SH-SY5Y (cell line): ENCODE measurements around the gene RAD51B.

Source experiments
- GATA2 ChIP-seq: IDR thresholded peaks from 2 replicates; pipeline ENCODE4 v1.6.1; 2011; ENCODE audit warnings: mild to moderate bottlenecking, low read depth, low read length
- GATA3 ChIP-seq: IDR thresholded peaks from 2 replicates; pipeline ENCODE4 v1.6.1; 2011; ENCODE audit warnings: low read depth, mild to moderate bottlenecking, low read length, moderate library complexity

Gene RAD51B

DNA sequence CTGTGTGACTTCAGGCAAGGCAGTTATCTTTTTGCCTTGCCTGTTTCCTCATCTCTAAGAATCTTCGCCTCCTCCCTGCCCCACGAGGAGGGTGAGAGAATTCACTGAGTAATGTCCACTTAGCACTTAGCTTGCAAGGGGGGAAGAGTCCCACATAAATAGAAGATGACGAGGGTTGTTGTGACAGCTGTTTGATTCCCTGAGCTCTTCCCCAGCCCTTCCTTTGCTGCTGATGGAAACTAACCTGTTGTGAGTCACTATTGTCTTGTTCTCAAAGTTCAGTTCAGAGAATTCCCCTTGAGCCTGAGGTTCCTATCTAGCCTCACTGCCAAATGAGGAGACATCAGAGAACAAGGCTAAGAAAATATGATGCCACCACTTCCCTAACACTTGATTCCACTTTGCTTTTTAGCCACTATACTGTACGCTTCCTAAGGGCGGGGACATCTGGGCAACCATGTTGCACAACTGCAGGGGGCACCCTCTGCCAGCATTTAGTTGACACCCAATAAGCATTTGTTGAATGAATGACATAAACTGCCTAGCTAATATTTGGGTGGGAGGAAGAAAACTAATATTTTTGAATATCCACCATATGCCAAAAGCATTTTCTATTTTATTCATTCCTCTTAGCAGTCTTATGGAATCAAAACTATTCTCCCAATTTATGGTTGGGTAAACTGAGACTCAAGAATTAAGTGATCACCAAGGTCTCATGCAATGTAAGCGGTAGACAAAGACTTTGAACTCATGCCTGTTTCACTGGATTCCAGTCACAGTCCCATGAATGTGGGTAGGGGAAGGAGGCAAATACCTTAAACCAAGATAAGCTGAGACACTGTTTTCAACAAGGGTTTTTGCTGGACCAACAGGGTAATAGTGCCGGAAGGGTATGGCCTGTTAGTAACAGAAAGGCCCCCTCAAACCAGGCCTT is 895.7 kb downstream of the RAD51B start:
- TF ChIP-seq GATA3 (no peak), GATA2 (no peak)

DNA sequence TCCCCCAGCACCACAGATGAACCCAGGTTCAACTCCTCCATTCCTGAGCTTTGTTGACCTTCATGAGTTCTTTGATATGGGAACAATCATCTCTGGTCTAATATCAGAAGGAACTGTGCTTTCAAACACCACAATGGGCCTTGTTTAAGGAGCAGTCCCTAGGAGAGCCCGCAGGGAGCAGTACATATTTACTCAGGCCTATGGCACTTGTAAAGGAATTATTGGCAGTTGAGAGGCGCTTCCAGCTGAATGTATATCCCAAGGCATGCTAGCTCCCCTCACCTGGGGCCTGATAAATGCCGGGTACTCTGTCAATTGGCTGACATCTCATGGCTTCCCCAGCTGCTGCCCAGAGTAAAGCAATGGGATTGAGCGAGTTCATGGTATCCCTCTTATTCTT is 897.1 kb downstream of the RAD51B start:
- TF ChIP-seq GATA3 (no peak), GATA2 (no peak)

DNA sequence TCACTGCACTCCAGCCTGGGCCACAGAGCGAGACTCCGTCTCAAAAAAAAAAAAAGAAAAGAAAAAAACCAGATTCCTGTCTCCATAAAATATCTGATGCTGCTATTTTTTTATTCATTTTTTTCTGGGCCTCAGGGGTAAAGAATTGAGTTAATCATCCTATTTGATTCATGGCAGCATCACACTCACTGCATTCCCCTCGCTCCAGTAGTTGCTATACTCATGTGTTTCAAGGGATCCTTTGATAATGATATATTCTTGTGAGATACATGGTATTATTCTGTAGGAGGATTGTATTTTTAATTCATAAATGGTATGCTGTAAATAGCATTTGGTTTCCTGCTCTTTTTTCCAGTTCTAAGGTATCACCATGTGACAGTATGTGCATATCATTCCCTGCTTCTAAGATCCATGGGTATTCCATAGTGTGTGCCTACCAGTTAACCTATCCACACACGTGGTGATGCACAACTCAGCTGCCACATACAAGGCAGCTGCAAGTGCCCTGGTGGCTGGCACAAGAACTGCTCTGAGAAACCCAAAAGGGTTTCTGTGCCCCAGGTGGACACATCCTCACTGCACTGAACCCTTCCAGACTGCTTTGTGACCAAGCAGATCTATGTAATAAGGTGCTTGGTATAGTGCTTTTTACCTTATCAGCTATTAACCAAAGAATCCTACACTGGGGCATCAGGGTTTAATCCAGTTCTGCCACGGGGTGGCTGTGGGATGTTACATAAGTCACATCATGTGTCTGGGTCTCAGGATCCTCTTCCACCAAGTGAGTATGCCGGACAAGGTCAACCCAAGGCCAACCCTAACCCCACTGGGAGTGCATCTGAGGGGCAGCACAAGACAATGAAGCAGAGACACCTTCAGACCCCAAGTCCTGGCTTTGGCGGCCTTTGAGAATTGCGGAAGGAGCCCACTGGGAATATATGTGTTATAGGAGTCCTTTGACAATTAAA is 898.7 kb downstream of the RAD51B start:
- TF ChIP-seq GATA2 (no peak), GATA3 (no peak)

DNA sequence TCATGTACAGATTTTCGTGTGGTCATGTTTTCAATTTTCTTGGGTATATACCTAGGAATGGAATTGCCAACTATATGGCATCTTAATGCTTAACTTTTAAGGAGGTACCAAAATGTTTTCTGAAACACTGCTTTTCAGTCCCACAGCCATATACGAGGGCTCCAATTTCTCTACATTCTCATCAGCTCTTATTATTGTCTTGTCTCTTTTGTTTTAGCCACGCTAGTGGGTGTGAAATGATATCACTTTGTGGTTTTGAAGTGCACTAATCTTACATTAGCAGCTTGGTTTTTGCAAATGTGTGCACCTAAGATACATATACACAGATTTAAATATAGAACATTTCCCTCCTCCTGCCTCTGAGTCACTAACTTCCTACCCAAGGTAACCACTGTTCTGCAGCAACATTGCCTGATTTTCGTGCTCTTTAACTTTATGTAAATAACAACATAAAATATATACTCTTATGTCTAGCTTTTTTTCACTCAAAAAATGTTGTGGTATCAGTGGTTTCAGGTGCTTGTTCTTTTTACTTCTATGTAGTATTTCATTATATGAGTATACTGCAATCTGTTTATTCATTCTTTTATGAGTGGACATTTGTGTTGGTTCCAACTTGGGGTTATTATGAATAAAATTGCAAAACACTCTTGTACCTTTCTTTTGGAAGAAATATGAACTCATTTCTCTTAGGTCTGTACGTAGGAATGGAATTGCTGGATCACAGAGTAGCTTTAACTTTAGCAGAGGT is 900.2 kb downstream of the RAD51B start:
- TF ChIP-seq GATA3 (no peak), GATA2 (no peak)

DNA sequence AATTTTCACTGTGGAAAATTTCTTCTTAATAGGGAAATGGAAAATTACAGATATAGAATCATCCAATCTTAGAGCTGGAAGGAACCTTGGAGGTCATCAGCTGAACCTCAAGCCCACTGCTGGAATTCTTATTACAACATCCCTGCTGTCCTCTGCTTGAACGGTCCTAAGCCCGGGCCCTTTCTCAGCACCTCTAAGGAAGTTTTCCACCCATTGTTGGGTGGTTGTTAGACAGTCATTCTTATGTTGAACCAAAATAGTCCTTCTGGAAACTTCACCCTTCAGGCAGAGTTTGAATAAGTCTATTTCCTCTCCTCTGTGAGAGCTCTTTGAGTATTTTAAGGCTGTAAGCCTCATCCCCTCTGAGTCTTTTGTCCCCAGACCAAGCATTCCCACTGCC is 902.6 kb downstream of the RAD51B start:
- TF ChIP-seq GATA3, result no peak
- no peak for TF ChIP-seq GATA2

DNA sequence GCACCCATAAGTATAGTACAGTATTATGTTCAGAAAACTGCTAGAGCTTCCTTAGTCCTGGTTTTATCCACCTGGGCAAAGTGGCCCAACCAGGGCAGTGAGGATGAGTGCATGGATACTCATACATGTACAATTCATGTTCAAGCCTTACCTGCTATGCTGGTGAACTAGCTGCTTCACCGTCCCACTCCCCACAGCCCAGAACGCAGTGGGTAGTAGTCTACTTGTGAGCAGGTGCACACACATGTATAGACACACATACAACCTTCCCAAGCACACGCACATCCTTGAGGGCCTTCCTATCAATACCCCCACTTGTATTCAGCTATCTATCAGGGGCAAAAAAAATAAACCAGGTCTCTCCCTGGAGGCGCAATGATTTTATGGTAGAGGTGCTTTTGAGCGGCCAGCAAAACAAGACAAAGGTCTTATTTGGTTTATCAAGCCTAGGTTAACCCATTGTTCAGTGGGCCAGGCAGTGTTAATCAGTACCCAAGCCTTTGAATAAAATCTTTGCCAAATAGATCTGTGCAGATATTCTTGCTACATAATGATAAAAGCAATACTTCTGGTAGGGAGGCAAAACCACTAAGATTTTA is 903.5 kb downstream of the RAD51B start:
- TF ChIP-seq GATA2 (no peak), GATA3 (no peak)

DNA sequence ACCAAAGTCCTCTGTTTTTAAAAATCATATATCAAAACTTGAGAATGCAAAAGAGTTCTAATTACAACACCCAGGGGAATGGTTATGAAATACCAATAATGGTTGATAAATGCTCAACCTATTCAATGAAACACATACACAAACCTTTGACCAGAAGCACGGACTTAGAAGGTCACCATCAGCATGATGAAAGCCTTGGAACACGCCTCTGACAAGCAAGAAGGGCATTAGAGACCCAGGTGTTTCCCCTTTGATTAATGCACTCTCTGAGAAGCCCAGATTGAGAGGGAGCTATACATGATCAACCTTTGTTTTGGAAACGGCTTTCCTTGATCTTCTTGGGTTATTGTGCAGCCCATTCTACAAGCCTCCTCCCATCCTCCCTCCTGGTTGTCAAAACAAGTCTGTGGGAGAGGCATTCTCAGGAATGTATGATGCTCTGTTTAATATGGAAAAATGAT is 904.3 kb downstream of the RAD51B start:
- TF ChIP-seq GATA3 (no peak), GATA2 (no peak)

DNA sequence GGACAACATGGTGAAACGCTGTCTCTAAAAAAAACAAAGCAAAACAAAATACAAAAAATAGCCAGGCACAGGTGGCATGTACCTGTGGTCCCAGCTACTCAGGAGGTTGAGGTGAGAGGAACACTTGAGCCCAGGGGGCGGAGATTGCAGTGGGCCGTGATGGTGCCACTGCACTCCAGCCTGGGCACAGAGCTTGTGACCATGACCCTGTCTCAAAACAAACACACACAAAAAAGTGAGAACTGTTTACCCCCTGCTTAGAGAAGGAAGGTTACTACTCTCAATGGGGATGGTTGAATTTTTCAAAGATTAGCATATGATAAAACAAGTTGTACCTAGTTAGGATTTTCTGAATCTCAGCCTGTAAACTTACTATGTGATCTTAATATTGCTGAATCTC is 905.3 kb downstream of the RAD51B start:
- no peak for TF ChIP-seq GATA2
- no peak for TF ChIP-seq GATA3

DNA sequence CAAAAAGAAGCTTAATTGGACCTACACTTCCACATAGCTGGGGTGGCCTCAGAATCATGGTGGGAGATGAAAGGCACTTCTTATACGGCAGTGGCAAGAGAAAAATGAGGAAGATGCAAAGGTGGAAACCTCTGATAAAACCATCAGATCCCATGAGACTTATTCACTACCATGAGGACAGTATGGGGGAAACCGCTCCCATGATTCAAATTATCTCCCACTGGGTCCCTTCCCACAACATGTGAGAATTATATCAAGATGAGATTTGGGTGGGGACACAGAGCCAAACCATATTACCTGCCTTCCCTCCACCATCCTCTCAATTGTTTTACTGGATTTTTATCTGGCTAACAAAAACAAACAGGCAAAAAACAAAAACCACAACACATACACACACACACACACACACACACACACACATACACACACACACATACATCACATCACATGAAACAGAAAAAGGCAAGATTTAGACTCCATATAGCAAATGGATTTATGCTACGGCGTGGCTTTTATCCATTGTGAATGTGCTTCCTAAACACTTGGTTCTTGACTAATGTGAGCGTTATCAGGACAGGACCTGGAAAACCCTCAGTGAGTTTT is 906.6 kb downstream of the RAD51B start:
- no peak for TF ChIP-seq GATA3
- TF ChIP-seq GATA2, result no peak

DNA sequence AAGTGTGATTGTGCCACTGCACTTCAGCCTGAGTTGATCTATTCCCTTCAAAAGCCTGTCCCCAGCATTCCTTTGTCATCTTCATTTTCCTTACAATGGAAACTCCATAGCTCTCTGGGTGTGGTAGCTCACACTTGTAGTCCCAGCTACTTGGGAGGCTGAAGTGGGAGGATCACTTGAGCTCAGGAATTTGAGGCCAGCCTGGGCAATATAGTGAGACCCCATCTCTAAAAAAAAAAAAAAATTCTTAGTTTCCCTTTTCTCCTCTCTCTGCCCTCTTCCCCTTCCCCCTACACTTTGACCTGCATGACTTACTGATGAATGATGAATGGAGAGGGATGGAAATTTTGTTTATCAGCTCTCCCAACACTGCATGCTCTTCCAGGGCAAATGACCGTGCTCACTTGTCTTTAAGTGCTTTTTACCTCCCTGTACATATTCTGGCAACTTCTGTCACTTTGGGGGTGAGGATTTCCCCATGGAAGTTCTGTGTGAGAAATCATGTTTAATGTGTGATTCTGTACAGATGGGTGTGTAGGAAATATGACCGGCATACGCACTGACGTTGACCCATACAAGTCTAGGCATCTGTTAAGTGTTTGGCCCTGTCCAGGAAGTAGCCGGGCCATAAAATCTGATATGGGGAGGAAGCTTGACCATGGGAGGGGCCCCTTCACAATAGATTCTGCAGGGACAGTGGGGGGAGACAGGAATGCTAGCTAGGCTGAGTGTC is 907.9 kb downstream of the RAD51B start:
- TF ChIP-seq GATA2 (no peak), GATA3 (no peak)

DNA sequence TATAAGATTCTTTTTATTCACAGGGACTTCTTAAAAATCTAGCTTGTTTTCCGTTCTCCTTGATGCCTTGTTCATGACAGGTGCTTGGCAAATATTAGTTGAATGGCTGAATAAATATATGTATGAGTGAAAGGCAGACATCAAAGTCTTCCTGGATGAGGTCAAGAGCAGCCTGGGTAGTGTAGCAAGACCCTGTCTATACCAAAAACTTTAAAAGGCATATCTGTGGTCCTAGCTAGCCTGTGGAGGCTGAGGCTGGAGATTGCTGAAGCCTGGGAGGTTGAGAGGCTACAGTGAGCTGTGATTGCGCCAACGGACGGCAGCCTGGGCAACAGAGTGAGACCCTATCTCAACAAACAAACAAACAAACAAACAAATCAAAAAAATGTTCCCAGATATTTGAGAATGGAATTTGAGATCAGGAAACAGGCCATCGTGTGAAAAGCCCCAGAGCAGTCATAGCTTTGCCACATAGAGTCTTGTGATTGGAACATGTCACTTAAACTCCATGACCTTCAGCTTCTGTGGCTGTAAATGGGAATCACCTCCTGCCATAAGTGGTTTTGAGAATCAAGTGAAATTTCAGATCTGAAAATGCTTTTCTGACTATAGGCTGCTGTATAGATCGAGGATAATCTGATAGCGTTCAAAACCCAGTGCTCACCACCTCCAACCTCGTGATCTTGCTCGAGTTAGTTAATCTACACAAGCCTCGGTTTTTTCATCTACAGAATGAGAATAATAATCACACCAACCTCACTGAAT is 908.9 kb downstream of the RAD51B start:
- TF ChIP-seq GATA2, result no peak
- no peak for TF ChIP-seq GATA3

DNA sequence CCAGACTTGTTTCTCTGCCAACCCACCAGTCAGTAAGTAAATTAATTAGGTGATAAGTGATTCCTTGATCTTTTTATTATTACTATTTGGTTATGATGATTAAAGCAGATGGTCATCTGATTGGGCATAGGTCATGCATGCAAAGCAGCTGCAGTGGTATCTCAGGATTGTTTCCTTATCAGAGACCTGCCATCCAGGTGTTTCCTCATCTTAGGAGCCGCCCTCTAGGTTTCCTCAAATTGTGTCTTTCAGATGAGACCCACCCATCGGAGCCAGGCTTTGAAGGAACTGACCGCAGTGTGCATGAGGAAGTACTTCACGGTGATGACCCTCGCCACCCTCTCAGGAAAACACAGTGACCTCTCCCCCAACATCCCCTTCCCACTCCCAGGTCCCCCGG is 910.0 kb downstream of the RAD51B start:
- TF ChIP-seq GATA2, result no peak
- TF ChIP-seq GATA3, result no peak

DNA sequence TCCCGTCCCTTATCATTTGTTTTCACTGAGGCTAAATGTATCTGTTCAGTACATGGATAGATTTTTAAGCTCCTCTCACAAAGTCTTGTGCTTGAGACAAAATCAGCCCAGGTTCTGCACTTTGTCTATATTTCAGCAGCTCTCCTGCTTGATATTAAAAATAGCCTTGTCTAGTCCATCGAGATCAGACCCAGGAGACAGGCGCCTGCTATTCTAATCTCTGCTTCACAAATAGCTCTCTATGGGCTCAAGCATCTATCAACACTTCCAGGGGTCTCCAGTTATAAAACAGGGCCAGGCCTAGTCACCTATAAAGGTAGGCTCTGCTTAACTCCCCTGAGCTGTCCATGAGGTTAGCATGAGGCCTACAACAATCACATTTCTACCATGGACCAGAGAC is 910.8 kb downstream of the RAD51B start:
- no peak for TF ChIP-seq GATA3
- TF ChIP-seq GATA2, result no peak
